GM12874 (cell line): ENCODE results near the gene RBM19.

Experiments
- CTCF ChIP-seq: IDR thresholded peaks from 2 replicates; pipeline ENCODE4 v1.5.1; 2011; ENCODE audit warnings: low read depth, mild to moderate bottlenecking, control low read depth, low read length, moderate library complexity; ENCODE audit not compliant: insufficient read depth

RBM19 gene

GRCh38 chr12:113888435-113888834 lies 77.7 kb downstream of the RBM19 start:
- no peak for TF ChIP-seq CTCF

- TF ChIP-seq CTCF: no peak
Measured at GRCh38 chr12:113887906-113888305, 78.2 kb downstream of the RBM19 start.

GRCh38 chr12:113886721-113887120 lies 79.4 kb downstream of the RBM19 start:
- no peak for TF ChIP-seq CTCF

- no peak for TF ChIP-seq CTCF
Measured at GRCh38 chr12:113884392-113884791, 81.7 kb downstream of the RBM19 start.

GRCh38 chr12:113882690-113883089 lies 83.4 kb downstream of the RBM19 start:
- TF ChIP-seq CTCF: no peak

DNA sequence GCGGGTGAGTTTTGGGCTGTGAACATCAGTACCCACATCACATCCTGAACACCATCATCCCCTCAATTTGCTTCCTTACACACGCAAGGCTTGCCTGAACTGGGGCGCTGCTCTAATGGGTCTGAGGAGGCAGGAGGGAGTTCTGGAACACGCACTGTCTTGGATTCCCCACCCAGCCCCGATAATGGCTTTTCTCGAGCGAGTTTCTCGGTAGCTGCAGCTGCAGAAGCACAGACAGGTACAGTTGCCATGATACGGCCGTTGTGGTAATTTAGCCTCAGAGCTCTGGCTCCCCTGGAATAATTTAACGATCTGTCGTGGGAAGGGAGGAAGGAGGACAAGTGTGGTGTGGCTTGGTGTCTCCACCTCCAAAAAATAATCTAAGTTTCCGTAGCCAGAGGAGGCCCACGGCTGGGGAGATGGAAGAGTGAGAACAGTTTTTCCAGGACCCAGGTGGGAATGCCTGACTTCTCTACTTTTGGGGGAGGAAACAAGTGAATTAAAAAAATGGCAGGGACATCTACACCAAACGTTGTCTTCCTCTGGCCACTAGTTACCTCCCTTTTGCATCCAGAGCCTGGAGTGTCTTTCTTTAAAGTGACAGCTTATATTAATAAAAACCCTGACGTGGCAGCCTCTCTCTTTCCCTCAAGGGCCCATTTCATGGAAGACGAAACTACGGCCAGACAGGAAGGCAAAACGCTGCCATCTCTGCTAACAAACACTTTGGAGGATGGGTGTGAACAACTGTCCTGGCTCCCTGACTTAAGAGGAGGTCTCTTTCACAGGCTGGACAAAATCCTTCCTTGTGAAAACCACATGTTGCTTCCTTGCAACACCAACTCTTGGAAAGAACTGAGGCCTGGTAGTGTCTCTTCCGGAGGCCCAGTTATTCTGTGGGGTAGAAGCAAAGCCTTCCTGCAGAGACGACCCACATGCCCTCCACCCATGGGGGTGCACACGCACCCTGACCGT lies 84.8 kb downstream of the RBM19 start:
- no peak for TF ChIP-seq CTCF

DNA sequence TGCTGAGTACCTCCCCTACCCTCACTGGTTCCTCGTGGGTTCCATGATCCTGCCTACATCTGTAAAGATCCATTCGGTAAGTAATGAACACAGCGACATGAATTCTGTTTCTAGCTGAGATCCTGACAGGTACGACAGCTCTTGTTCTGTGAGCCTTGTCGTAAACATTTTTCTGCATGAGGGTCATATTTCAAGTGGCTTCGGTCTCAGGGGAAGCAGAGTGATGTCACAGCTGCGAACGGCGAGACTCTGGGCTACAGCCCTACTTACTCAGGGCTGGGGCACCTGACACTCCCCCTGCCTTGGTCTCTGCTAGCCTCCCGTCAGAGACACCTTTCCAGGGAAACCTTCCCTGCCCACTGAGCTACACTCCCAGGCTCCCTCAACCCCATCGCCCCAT lies 85.8 kb downstream of the RBM19 start:
- no peak for TF ChIP-seq CTCF
